DMS153 treated with DMSO at 0.1 percent for 48 hours (cell line): ENCODE measurements around the gene NDC1.
"Not testable (repeated sequence)": the region's sequence is repeated elsewhere in the genome, so short reads cannot be mapped to it uniquely, and the experiment has no call there.

Experiments
- DNase-seq: peaks from one replicate; lab custom pipeline; 2025; ENCODE audit not compliant: unreplicated experiment; lab: John Stamatoyannopoulos, UW

The NDC1 gene

DNA sequence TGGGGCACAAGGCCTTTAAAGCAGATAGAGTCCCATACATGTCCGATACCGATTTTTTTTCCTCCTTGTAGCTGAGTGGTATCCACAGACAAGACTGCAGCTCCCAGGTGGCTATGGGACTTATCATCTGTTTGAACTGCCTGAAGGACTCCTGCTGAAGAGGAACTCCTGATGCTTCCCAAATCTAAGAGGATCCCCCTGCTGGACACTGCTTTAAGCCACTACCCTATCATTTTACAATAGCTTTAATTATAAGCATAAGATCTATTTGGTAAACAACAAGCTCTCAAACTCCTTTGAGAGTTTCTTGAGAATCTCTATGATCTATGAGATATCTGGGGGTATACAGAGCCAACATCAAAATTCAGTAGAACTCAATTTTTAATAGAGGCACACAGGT is 11.7 kb downstream of the NDC1 start:
- no peak for DNase-seq

DNA sequence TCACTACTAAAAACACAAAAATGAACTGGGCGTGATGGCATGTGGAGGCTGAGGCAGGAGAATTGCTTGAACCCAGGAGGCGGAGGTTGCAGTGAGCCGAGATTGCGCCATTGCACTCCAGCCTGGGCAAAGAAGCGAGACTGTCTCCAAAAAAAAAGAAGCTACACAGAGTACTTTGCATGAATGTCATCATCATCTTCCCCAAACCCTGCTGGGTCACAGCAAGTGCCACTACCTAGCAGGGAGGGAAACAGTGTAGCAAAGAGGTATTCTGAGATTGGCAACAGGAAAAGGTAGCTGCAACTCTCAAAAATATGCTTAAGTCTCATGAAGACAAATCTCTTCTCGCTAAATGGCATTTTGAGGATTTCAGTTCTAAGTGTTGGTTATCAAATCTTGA is 12.8 kb downstream of the NDC1 start:
- no peak for DNase-seq

DNA sequence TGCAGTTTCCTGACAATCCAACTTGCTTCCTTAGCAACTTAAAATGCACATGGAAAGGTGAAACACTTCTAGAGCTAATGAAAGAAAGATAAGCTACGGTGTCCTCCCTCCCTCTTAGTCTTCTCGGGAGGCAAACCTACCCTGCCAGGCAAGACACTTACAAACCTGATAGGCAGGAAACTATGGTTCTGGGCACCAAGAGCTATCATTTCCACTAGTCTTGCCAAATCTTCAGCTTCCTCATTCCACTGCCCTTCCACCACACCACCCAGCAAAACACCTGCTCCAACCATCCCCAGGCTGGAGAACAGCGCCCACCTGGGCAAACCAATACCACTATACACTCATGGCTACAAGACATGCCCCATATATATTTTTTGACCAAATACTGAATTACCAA is 15.2 kb downstream of the NDC1 start:
- no peak for DNase-seq

DNA sequence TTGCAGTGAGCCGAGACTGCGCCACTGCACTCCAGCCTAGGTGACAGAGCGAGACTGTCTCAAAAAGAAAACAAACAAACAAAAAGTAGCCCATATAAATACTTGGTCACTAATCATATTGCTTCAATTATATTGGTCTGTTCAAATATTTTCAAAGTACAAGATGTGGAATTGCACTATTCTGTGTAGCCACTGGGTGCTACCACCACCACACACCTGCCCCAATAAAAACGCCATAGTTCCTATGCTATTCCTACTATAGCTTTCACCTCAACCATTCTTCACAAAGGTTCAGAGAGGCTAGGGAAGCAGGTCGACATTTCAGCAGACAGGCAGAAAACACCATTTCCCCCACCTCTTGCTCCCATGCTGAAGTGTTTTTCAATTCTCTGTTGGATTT is 16.7 kb downstream of the NDC1 start:
- no peak for DNase-seq

DNA sequence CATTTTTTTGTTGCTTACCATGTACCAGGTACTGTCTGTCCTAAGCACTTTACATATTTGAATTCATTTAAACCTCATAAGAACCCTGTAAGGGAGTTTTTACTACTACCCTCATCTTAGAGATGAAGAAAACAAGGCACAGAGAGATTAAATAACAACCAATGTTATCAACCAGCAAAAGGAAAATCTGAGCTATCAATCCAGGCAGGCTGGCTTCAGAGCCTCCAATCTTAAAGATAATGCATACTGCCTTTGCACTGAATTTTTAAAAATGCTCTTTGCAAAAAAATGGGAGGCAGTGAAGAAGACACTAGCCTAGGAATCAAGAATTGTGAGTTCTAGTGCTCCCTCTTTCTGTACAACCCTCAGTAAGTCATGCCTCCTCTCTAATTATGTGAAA is 18.7 kb downstream of the NDC1 start:
- no peak for DNase-seq

DNA sequence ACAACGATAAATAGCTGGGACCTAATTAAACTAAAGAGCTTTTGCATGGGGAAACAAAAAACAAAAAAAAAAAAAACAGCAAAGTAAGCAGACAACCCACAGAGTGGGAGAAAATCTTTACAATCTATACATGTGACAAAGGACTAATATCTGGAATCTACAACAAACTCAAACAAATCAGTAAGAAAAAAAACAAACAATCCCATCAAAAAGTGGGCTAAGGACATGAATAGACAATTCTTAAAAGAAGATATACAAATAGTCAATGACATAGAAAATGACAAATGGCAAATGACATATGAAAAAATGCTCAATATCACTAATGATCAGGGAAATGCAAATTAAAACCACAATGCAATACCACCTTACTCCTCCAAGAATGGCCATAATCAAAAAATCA is 21.5 kb downstream of the NDC1 start:
- DNase-seq = not testable (repeated sequence)

DNA sequence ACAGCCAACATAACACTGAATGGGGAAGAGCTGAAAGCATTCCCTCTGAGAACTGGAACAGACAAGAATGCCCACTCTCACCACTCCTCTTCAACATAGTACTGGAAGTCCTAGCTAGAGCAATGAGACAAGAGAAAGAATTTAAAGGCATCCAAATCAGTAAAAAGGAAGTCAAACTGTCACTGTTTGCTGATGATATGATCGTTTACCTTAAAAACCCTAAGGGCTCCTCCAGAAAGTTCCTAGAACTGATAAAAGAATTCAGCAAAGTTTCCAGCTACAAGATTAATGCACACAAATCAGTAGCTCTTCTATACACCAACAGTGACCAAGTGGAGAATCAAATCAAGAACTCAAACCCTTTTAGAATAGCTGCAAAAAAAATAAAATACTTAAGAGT is 22.6 kb downstream of the NDC1 start:
- DNase-seq = not testable (repeated sequence)

DNA sequence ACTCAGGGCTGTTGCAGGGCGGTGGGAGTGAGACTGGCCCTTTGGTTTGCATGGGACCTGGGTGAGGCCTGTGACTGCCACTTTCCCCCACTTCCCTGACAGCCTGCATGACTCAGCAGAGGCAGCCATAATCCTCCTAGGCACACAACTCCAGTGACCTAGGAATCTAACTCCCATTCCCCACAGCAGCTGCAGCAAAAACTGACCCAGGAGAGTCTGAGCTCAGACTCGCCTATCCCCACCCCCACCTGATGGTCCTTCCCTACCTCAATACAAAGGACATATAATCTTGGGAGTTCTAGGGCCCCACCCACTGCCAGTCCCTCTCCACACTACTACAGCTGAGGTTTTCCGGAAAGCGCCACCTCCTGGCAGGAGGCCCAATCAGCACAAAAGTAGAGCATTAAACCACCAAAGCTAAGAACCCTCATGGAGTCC is 26.7 kb downstream of the NDC1 start:
- no peak for DNase-seq

DNA sequence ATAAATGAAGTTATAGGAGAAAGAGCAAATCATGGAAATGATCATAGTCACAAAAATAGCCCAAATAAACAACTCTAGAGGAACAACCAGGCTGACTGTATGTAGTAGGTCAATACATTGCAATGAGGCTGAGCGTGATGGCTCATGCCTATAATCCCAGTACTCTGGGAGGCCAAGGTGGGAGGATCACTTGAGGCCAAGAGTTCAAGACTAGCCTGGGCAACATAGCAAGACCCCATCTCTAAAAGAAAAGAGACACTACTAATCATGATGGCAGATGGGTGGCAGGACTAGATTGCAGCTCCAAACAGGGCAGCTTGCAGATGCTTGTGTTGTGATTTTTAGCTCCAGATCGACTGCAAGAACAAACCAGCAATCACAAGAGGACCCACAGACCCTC is 27.6 kb downstream of the NDC1 start:
- no peak for DNase-seq

DNA sequence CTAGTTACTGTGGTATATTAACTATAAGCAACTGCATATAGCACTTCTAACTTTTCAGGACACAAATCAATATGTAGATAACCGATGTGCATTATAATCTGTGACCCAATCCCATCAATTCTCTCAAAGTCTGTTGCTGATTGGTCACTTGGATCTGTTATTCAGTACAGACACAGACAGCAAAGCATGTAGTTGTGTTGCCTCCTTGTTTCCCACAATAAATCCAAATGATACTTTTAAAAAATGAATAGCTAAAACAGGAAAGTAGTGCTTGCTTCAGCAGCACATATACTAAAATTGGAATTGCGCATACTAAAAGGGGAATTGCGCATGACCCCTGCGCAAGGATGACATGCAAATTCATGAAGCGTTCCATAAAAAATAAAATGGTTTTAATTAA is 28.1 kb downstream of the NDC1 start:
- DNase-seq = no peak

DNA sequence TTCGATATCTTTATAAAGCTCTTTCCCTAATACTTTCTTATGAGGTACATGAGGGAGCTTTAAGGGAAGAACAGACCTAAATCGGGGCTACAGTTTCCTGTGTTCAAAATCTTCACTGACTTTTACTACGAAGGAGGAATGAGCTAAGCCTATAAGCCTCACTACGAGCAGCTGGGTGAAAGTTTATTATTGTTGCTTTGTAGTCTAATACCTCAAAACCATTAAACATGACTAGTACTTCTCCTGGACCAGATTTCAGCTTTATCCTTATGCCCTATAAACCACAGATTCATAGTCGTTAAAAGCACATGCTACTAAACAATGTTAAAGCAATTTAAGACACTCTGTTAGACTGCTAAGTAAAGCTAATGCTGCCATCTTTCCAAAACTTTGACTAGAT is 30.2 kb downstream of the NDC1 start:
- DNase-seq = no peak

DNA sequence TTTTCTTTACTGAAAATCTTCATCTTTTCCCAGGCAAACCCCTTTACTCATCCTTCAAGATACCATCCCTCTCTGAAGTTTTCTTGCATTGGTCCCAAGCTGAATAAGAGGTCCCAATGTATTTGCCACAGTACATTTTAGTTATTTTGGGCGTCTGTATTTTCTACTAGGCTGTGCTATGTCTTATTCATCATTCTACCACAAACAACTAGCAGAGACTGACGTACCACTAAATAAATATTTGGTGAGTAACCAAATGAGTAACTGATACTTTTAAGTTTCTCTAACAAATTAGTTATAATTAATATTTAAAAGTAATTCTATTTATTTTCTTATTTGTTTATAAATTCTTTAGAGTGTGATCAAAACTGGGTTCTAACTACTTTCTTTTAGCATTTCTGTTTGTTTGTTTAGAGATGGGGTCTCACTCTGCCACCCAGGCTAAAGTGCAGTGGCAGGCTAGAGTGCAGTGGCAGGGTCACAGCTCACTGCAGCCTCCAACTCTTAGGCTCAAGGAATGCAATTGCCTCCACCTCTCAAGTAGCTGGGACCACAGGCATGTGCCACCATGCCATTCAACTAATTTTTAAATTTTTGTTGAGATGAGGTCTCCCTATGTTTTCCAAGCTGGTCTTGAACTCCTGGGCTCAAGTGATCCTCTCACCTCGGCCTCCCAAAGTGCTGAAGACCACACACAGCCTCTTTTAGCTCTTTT is 33.1 kb downstream of the NDC1 start:
- no peak for DNase-seq

DNA sequence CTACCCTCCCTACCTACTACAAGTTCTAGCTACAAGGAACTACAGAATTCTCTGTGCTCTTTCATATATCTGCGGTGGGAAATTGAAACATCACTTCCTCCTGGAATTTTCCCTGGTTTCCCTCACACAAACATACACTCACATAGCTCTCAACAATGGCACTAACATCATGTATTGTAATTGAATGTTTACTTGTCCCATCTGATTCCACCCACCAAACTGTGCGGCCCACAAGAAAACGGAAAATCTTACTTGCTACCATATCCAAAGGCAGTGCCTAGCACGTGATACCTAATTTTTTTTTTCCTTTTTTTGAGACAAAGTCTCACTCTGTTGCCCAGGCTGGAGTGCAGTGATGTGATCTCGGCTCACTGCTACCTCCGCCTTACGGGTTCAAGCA is 33.9 kb downstream of the NDC1 start:
- no peak for DNase-seq

DNA sequence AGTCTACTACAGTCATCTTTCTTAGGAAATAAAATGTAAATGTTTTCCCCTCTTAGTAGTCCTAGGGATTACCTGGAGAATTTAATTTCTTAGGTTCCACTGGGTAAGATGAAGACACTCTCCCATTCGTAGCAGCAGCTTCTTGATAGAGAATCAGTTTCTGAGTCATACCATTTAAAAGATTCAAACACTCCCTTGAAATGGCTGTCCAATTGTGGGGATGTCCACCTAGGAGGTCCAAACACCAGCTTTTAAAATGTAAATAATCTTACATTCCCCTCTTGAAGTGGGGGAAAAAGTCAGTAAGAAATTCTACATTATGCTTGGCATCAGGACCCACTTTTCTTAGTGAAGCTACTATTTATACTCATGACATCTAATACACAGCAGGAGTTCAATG is 37.5 kb downstream of the NDC1 start:
- no peak for DNase-seq

DNA sequence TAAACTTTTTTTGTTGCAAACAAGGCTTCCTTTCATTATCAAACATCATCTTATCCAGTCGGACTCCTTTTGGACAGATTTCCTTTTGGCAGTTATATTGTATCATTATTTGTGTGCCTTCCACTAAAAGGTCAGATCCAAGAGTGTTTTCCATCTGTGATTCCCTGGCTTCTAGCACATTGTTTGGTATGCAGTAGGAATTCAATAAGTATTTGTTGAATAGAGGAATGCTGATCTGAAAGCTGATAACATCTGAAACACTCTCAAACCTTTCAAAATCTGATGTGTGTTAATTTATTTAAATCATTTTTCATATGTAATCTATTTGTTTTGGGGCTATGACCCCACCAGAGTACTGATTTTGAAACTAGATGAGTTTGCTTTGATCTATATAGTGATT is 39.0 kb downstream of the NDC1 start:
- no peak for DNase-seq

DNA sequence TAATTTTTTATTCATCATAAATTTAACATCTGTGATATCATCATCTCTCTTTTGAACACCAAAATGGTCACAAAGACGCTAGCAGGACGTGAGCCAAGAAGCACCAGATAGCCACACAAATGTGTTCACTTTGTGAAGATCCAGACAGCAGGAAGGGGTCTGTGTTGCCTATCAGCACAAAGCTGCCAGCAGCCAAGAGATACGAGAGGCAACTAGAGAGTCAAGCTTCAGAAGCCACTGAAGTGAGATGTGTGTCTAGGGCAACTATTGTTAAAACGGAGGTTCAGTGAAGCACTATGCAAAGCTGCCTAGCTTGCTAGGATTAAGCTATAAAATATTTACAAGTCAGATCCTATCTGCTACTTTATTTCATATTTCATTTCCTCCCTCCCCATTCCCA is 45.3 kb downstream of the NDC1 start:
- no peak for DNase-seq

DNA sequence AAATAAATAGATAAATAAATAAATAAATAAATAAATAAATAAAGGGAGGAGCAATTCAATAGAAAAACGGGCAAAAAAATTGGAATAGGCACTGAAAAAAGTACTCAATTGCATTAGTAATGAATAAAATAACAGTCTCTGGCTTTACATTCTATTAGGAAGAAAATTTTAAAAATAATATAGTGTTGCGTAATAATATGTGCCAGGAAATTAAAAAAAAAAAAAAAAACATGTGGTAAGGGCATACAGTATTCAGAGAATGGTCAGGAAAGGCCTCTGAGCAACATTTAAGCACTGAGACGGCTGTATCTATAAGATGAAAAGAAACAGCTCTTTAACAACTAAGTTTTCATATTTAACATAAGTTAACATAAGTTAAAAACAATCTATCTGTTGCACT is 50.4 kb downstream of the NDC1 start:
- no peak for DNase-seq

DNA sequence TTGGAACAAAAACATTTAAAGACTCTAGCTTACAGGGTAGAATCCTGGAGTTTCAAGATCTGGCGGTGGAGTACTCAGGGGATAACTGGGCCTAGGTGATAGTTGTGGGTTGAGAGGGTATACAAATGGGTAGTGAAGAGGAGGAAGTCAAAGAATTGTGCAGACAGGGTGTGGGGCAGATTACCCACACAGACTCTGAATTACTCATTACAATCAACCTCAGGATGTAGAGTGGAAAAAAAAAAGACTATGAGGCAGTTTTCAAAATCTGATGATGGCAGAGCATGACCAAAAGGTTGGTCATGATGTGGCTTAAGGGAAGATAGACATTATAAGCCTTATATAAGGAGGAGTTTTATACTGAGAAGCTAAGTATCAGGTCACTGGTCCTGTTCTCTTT is 55.0 kb downstream of the NDC1 start:
- DNase-seq = no peak

DNA sequence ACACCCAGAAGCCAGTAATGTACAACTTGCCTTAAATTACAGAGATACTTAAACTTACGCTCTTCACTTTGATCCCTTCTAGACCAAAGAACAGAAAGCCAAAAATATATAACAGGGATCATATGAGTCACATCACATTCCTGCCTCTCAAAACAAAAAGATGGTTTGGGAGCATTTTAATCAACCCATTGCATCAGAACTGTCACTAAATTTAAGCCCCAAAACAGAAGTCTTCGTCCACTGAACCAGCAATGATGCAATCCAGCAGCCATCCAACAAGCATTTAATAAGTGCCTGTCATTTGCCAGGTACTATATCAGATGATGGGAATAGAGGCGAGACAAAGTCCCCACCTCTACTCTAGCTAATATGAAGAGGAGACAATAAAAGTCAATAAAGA is 56.4 kb downstream of the NDC1 start:
- DNase-seq = no peak

DNA sequence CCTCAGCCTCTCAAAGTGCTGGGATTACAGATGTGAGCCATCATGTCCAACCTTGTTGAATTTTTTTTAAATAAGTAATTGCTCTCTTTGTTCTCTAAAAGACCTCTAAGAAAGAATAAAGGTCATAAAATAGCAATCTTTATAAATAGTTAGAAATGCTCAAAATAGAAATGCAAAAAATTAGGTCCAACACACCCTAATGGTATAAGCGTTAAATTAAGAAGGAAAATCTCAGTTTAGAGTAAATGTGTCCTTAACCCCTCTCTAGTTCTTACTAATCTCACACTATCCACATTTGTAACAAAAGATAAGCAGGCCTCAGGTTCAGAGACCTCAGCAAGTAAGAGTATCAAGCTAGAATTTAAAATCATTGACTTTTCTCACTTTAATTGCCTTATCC is 60.8 kb downstream of the NDC1 start:
- no peak for DNase-seq

DNA sequence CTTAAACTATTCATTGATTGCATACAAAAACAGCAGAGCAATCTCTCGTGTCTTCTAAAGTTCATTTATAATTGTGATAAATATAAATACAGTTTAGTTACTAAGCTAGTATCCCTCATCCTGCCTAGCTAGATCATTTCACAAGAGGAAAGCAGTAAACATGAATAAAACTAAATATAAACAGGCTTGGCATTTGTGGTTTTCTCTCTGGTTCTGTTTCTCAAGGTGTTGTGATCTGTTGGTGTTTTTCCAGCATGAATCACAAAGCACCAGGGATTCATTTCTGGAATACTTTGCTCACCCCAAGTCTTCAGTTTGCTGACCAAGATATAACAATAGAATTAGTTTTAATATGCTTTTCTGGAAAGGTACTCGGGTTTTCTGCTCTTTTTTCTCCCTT is 66.4 kb downstream of the NDC1 start:
- no peak for DNase-seq

DNA sequence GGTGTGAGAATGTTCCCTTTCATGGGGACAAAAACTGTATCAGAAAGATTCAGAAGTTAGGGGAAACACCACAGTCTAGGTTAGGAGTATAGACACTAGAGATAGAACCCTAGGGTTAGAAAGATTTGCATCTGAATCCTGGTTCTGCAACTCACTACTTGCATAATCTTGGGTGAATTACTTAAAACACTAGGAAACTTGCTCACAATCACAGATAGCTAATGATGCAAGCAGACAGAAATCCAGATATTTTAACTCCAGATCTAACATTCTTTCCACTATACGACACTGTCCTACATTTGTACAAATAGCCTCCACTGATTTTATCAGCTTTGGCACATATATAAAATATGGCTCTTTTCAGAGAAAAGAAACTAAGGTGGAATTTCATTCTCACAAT is 68.3 kb downstream of the NDC1 start:
- DNase-seq = no peak

DNA sequence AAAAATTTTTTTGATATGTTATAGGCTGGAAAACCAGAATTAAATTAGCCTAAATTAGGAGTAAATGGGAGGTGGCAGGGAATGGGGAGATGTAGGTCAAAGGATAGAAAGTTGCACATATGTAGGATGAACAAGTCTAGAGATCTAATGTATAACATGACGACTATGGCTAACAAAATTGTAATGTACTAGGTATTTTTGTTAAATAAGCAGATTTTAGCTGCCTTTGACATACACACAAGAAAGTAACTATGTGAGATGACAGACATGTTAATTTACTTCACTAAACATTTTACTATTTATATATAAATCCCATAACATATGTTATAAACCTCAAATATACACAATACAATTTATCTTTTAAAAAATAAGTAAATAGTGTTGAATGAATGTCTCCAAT is 68.9 kb downstream of the NDC1 start:
- no peak for DNase-seq
